Esophagus (tissue), 2 donors: ENCODE results near the gene MCM3AP. TPM values are rescaled to one million over a fixed set of nuclear protein-coding genes. Genes with fewer than 3 reads are reported as not detected.
A peak's percentile ranks its signal among the peaks of the same experiment; 100 is the strongest.

Experiments
- H3K27ac ChIP-seq, 2 donors: one replicate each; pipeline ENCODE4 v1.5.1; 2013; ENCODE audit warnings: low read depth in 2 of 2, mild to moderate bottlenecking in 2 of 2, inconsistent platforms in 1 of 2, low read length in 1 of 2, moderate library complexity in 1 of 2
- H3K27me3 ChIP-seq, 2 donors: one replicate each; pipeline ENCODE4 v1.6.1; 2013; ENCODE audit warnings: low read length in 2 of 2, control low read depth in 1 of 2, mild to moderate bottlenecking in 1 of 2; ENCODE audit not compliant: insufficient read depth in 2 of 2, control insufficient read depth in 1 of 2
- H3K36me3 ChIP-seq, 2 donors: one replicate each; pipeline ENCODE4 v1.6.1; 2013; ENCODE audit warnings: low read length in 1 of 2; ENCODE audit not compliant: control insufficient read depth in 2 of 2, insufficient read depth in 2 of 2
- H3K4me1 ChIP-seq, 2 donors: one replicate each; pipeline ENCODE4 v1.6.1; 2013; ENCODE audit warnings: low read length in 1 of 2; ENCODE audit not compliant: control insufficient read depth in 2 of 2, insufficient read depth in 2 of 2
- H3K4me3 ChIP-seq, 2 donors: one replicate each; pipeline ENCODE4 v1.5.1; 2013; ENCODE audit warnings: low read length in 2 of 2, mild to moderate bottlenecking in 2 of 2, low read depth in 1 of 2, moderate library complexity in 1 of 2
- H3K9me3 ChIP-seq, 2 donors: one replicate each; pipeline ENCODE4 v1.6.1; 2013; ENCODE audit warnings: mild to moderate bottlenecking in 2 of 2, low read depth in 1 of 2, low read length in 1 of 2, moderate library complexity in 1 of 2; ENCODE audit not compliant: control insufficient read depth in 2 of 2, insufficient read depth in 1 of 2
- WGBS, 2 donors: extraction: QIAGEN DNeasy Blood & Tissue Kit; methylation state at CpG; one replicate each; pipeline ENCODE4 v1.1.7; 2013; 5-methylcytosine and 5-hydroxymethylcytosine counted together
- polyA plus RNA-seq, 2 donors: library from polyadenylated mRNA; stranded (reverse); fragments of 200-250 nt; gene quantifications; one replicate each; pipeline ENCODE4 v1.2.3, GENCODE V29; 2013
- donor health status: healthy with polysubstance abuse.
- donor health status: Bipolar disorder and iron deficiency.

The MCM3AP gene
- polyA plus RNA-seq, 2 donors = 27.1 to 29.2 TPM

DNA sequence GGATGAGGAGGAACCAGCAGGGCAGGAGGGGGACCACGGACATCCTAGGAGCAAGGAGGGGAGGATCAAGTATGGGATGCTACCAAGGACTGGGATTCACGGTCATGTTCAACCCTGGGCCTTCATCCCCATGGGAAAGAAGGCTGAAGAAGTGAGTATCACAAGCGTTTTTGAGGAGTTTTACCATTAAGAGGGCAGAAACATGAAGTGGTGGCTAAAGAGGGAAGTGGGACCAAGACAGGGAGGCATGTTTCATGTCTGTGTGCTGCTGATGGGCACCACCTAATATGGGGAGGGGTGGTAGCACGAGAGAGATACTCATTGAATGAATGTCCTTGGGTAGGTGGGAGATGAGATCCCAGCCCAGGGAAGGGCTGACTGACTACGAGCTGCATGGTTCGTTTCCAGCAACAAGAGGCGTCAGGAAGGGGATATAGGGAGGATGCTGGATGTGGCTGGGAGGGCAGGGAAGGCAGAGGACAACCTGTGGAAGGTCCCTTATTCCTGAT is 45.5 kb downstream of the MCM3AP start:
- WGBS, 2 donors = 89 to 90% methylated on average over 7 of the region's 7 CpGs
- no peaks in the 10 kb centered on the region for H3K4me1 ChIP-seq
- H3K27ac ChIP-seq = no peak overlapping the region
- H3K4me3 ChIP-seq = no peak overlapping the region
- no peaks in the 10 kb centered on the region for H3K27me3 ChIP-seq
- H3K36me3 ChIP-seq = peaks cover 25 to 34% of the 10 kb centered on the region in 2 donors
- no peaks in the 10 kb centered on the region for H3K9me3 ChIP-seq

DNA sequence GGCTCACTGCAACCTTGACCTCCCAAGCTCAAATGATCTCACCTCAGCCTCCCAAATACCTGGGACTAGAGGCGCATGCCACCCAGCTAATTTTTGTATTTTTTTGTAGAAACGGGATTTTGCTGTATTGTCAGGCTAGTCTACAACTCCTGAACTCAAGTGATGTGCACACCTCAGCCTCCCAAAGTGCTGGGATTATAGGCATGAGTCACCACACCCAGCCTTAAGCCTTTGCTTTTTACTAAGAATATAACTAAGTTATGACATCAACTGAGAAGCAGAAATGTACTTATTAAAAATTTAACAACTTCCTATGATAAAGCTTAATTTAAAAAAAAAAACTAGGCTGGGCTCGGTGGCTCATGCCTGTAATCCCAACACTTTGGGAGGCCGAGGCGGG is 47.9 kb downstream of the MCM3AP start:
- Histone ChIP-seq H3K4me1 (no peaks in the 10 kb centered on the region), H3K4me3 (no peak overlapping the region), H3K27me3 (no peaks in the 10 kb centered on the region), H3K27ac (no peak overlapping the region), H3K36me3 (peaks cover 6 to 23% of the 10 kb centered on the region in 2 donors), H3K9me3 (no peaks in the 10 kb centered on the region)
- 85 to 86% methylated on average over 5 of the region's 5 CpGs for WGBS, 2 donors

DNA sequence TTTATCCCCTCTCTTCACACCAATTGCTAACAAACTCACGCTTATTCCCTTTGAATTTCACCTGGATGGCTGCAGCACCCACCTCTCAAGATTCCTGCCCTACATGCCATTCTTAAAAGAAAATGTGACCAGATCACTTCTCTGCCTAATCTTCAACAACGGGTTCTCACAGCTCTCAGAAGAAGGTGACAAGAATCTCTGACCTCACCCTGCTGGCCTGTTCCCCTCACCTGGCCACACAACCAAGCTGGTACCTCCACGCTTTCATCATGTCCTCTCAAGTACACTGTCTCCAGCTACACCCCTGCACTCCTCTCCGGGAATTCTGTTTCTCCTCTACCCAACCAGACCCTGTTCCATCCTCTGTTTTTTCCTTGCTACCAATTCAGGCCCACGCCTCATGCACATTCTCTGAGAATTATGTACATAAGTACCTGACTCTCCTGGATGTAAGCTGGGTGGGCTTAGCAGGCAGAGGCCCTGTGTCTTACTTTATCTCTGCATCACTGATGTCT is 50.9 kb downstream of the MCM3AP start:
- WGBS, 2 donors = 53 to 77% methylated on average over 5 of the region's 5 CpGs
- Histone ChIP-seq H3K27ac (no peak overlapping the region), H3K4me3 (no peak overlapping the region), H3K27me3 (no peaks in the 10 kb centered on the region), H3K9me3 (no peaks in the 10 kb centered on the region), H3K4me1 (no peaks in the 10 kb centered on the region), H3K36me3 (peaks cover 6 to 12% of the 10 kb centered on the region in 2 donors)

DNA sequence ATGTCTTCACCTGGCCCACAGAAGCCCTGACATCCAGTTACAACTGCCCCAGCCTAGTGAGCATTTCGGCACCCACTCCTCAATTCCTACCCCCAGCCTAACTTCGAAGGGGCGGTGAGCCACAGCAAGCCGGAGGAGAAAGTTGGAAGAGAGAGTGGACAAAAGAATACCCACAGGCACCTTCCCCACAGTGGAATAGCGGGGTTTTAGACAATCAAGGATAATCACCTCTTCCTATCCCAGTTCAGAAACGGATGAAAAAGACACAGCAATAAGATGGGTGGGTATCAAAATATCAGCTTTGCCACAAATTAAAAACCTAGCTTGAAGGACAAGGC is 55.5 kb downstream of the MCM3AP start:
- H3K4me3 ChIP-seq = peak overlapping the region in 1 of 2 donors; percentile 76
- H3K9me3 ChIP-seq = no peaks in the 10 kb centered on the region
- 83 to 88% methylated on average over 6 of the region's 6 CpGs for WGBS, 2 donors
- peaks cover 0 to 8% of the 10 kb centered on the region in 2 donors for H3K36me3 ChIP-seq
- peaks cover 0 to 14% of the 10 kb centered on the region in 2 donors for H3K4me1 ChIP-seq
- peak overlapping the region in 1 of 2 donors; percentile 47 for H3K27ac ChIP-seq
- H3K27me3 ChIP-seq = no peaks in the 10 kb centered on the region

- Histone ChIP-seq H3K36me3 (peaks cover 0 to 6% of the 10 kb centered on the region in 2 donors), H3K4me1 (peaks cover 0 to 14% of the 10 kb centered on the region in 2 donors), H3K9me3 (no peaks in the 10 kb centered on the region), H3K4me3 (peak overlapping the region; percentile 61 to 76), H3K27ac (peak overlapping the region; percentile 46 to 47), H3K27me3 (no peaks in the 10 kb centered on the region)
- 3 to 4% methylated on average over 53 to 71 of the region's 72 CpGs for WGBS, 2 donors
Observed at GRCh38 chr21:46229133-46229922, 56.1 kb downstream of the MCM3AP start.

DNA sequence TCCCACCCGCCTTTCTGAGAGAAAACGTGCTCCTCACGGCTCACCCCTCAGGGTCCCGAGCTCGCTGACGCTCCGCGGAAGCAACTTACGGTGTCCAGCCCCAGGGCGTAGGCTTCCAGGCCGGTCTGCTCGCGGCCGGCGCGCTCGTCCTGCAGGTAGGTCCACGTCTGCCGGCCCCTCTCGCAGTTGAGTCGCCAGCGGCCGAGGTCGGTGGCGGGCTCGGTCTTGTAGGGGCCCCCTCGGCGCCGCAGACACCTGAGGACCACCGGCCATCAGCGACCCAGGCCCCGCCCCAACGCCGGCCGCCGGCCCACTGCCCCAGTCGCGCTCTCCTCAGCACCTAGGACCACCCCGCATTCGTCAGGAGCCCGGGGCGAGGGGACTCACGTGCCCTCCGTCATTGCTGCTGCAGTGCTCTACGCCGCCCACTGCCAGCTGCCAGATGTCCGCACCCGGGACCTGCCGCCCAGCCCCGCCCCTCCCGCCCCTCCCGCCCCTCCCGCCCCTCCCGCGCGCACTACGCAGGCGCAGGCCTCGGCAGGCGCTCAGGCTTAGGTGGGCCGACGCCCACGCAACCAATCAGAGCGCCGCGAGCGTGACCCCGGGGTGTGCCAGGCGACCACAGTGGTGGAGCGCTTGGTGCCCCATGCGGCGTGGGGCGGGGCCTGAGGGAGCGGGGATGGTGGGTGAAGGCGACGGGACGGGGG is 56.9 kb downstream of the MCM3AP start, which contains the start of gene LSS:
TSS of gene LSS (minus strand) at position 430 of the 707 bp plus-strand sequence. CDS start at position 401, 29 bp downstream.
- Histone ChIP-seq H3K4me1 (peaks cover 0 to 14% of the 10 kb centered on the region in 2 donors), H3K36me3 (peaks cover 0 to 6% of the 10 kb centered on the region in 2 donors), H3K9me3 (no peaks in the 10 kb centered on the region), H3K27ac (peak within 1 kb of the TSS; percentile 87 to 95), H3K27me3 (no peaks in the 10 kb centered on the region), H3K4me3 (peak within 1 kb of the TSS; percentile 91 to 96)
- 0 to 1% methylated on average over 70 to 77 of the region's 77 CpGs for WGBS, 2 donors

DNA sequence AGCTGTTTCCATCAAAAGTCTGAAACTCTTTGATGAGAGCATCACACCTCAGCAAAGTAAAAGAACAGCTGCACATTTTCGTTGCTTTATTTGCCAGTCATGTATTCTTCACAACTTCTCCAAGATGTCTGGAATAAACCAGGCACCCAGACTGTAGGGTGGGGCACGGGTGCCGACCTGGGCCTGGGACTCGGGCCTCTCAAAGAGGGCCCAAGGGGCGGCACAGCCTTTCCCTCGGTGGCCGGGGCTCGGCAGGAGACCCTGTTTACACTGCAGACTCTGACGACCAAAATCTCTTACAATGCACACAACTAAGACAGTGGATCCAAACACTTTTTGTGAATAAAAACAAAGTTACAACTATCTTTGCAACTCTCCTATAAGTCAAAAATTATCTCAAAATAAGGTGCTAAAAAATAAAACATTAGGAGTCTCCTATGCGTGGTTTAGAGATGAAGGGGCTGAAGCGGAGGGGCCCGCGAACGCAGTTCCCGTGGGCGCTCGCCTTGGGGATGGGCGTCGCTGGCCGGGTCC is 57.5 kb downstream of the MCM3AP start:
- peak overlapping the region; percentile 87 to 95 for H3K27ac ChIP-seq
- no peaks in the 10 kb centered on the region for H3K9me3 ChIP-seq
- 1 to 3% methylated on average over 20 of the region's 20 CpGs for WGBS, 2 donors
- H3K4me1 ChIP-seq = peaks cover 0 to 14% of the 10 kb centered on the region in 2 donors
- no peaks in the 10 kb centered on the region for H3K27me3 ChIP-seq
- H3K4me3 ChIP-seq = peak overlapping the region; percentile 91 to 96
- H3K36me3 ChIP-seq = peaks cover 0 to 9% of the 10 kb centered on the region in 2 donors

DNA sequence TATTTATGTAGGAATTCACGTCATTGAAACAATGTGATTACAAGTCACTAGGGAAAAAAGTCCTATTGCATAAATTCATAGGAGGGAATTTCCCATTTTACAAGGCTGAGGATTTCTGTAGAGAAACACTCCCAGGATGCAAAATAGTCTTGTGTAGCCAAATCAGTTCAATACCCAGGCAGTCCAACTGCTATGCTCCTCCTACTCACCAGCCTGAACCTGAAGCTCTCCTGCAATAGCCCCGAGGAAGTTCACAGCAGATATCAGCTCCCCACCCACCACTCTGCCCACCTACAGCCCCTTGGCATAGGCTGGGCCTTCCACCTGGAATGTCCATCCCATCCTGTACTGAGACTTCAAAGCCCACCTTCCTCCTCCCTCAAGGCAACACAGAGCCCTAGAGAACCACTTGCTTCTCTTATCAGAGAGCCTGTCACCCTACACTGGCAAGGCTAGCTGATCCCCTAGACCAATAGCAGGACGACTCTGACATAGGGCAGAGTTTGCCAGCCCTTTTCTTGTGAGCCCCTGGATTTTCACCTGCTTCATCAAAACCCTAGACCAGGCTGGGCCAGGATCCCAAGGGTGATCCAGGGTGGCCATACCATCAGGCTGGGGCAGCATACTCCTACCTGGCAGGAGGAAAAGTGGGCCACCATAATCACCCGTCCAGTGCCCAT is 58.4 kb downstream of the MCM3AP start:
- 35% methylated on average over 4 of the region's 4 CpGs for WGBS, 2 donors
- Histone ChIP-seq H3K27ac (peak overlapping the region; percentile 45 to 83), H3K27me3 (no peaks in the 10 kb centered on the region), H3K4me1 (peaks cover 0 to 14% of the 10 kb centered on the region in 2 donors), H3K4me3 (peak overlapping the region; percentile 91 to 96), H3K9me3 (no peaks in the 10 kb centered on the region), H3K36me3 (peaks cover 0 to 11% of the 10 kb centered on the region in 2 donors)

GRCh38 chr21:46226146-46226545 is 59.3 kb downstream of the MCM3AP start:
- Histone ChIP-seq H3K27ac (no peak overlapping the region), H3K4me3 (no peak overlapping the region), H3K36me3 (peaks cover 0 to 18% of the 10 kb centered on the region in 2 donors), H3K27me3 (no peaks in the 10 kb centered on the region), H3K9me3 (no peaks in the 10 kb centered on the region), H3K4me1 (peaks cover 0 to 14% of the 10 kb centered on the region in 2 donors)
- 79 to 80% methylated on average over 1 of the region's 1 CpG for WGBS, 2 donors
